ENCODE measurements around the gene HBD.

The HBD gene

DNA sequence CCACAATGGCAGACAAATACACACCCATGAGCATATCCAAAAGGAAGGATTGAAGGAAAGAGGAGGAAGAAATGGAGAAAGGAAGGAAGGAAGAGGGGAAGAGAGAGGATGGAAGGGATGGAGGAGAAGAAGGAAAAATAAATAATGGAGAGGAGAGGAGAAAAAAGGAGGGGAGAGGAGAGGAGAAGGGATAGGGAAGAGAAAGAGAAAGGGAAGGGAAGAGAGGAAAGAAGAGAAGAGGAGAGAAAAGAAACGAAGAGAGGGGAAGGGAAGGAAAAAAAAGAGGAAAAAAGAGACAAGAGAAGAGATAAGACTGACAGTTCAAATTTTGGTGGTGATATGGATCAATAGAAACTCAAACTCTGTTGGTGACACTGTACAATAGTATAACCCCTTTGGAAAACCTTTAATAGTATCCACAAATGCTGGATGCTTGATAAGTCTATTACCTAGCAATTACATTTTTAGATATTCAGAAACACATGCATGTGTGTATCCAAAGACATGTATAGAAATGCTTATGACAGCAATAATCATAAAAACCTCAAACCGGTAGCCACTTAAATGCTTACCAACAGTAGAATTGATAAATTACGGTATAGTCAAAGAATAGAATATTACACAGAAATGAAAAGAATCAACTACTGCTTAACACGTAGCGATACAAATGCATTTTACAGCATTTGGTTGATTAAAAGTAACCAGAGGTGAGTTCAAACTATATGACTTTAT, 1.2 kb upstream of the HBD start:
- TF ChIP-seq ZNF8 (CRISPR knock-in tag; IDR thresholded peaks at IDR 0.05) (no peak), POU6F1 (CRISPR knock-in tag; IDR thresholded peaks at IDR 0.05; ENCODE audit: borderline replicate concordance, low read depth) (no peak), ZC3H10 (CRISPR knock-in tag; IDR thresholded peaks at IDR 0.05) (no peak), ARNTL (CRISPR knock-in tag; IDR thresholded peaks at IDR 0.05; ENCODE audit: borderline replicate concordance, low read depth) (no peak), GLIS3 (CRISPR knock-in tag; IDR thresholded peaks at IDR 0.05) (no peak), ZNF70 (CRISPR knock-in tag; IDR thresholded peaks at IDR 0.05) (no peak), ZFP3 (CRISPR knock-in tag; IDR thresholded peaks at IDR 0.05) (no peak), ISL1 (CRISPR knock-in tag; IDR thresholded peaks at IDR 0.05) (no peak), PPARA (CRISPR knock-in tag; IDR thresholded peaks at IDR 0.05; ENCODE audit: borderline replicate concordance) (no peak), SNAI2 (CRISPR knock-in tag; IDR thresholded peaks at IDR 0.05) (no peak), BACH2 (CRISPR knock-in tag; IDR thresholded peaks at IDR 0.05; ENCODE audit: borderline replicate concordance) (no peak)
- TF ChIP-seq, protein P1, sequence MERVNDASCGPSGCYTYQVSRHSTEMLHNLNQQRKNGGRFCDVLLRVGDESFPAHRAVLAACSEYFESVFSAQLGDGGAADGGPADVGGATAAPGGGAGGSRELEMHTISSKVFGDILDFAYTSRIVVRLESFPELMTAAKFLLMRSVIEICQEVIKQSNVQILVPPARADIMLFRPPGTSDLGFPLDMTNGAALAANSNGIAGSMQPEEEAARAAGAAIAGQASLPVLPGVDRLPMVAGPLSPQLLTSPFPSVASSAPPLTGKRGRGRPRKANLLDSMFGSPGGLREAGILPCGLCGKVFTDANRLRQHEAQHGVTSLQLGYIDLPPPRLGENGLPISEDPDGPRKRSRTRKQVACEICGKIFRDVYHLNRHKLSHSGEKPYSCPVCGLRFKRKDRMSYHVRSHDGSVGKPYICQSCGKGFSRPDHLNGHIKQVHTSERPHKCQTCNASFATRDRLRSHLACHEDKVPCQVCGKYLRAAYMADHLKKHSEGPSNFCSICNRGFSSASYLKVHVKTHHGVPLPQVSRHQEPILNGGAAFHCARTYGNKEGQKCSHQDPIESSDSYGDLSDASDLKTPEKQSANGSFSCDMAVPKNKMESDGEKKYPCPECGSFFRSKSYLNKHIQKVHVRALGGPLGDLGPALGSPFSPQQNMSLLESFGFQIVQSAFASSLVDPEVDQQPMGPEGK (CRISPR knock-in tag; IDR thresholded peaks at IDR 0.05; ENCODE audit: borderline replicate concordance), result no peak
- TF ChIP-seq, protein P2, sequence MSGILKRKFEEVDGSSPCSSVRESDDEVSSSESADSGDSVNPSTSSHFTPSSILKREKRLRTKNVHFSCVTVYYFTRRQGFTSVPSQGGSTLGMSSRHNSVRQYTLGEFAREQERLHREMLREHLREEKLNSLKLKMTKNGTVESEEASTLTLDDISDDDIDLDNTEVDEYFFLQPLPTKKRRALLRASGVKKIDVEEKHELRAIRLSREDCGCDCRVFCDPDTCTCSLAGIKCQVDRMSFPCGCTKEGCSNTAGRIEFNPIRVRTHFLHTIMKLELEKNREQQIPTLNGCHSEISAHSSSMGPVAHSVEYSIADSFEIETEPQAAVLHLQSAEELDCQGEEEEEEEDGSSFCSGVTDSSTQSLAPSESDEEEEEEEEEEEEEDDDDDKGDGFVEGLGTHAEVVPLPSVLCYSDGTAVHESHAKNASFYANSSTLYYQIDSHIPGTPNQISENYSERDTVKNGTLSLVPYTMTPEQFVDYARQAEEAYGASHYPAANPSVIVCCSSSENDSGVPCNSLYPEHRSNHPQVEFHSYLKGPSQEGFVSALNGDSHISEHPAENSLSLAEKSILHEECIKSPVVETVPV (CRISPR knock-in tag; IDR thresholded peaks at IDR 0.05), result no peak
- no peak for ATAC-seq

- ATAC-seq, result no peak
- TF ChIP-seq RARB (CRISPR knock-in tag; IDR thresholded peaks at IDR 0.05) (no peak), ARNTL (CRISPR knock-in tag; IDR thresholded peaks at IDR 0.05; ENCODE audit: borderline replicate concordance, low read depth) (no peak), POU6F1 (CRISPR knock-in tag; IDR thresholded peaks at IDR 0.05; ENCODE audit: borderline replicate concordance, low read depth) (no peak), TSHZ2 (CRISPR knock-in tag; IDR thresholded peaks at IDR 0.05) (no peak), TCF4 (CRISPR knock-in tag; IDR thresholded peaks at IDR 0.05; ENCODE audit: borderline replicate concordance) (no peak), ZNF565 (CRISPR knock-in tag; conservative IDR thresholded peaks at IDR 0.05; ENCODE audit: low read depth) (no peak)
- TF ChIP-seq, protein P1 (CRISPR knock-in tag; IDR thresholded peaks at IDR 0.05; ENCODE audit: borderline replicate concordance), result no peak
Observed at GRCh38 chr11:5233307-5233706, 976 bp downstream of the HBD start.

GRCh38 chr11:5232821-5233220, 1.5 kb downstream of the HBD start:
- ATAC-seq, result no peak
- TF ChIP-seq CSDC2 (CRISPR knock-in tag; IDR thresholded peaks at IDR 0.05), result no peak
- no peak for TF ChIP-seq TOX (CRISPR knock-in tag; IDR thresholded peaks at IDR 0.05; ENCODE audit: borderline replicate concordance)
- TF ChIP-seq TSHZ2 (CRISPR knock-in tag; IDR thresholded peaks at IDR 0.05), result no peak
- TF ChIP-seq BACH2 (CRISPR knock-in tag; IDR thresholded peaks at IDR 0.05; ENCODE audit: borderline replicate concordance), result no peak
- TF ChIP-seq, protein P1 (CRISPR knock-in tag; IDR thresholded peaks at IDR 0.05; ENCODE audit: borderline replicate concordance), result no peak
- TF ChIP-seq RARB (CRISPR knock-in tag; IDR thresholded peaks at IDR 0.05), result no peak
- no peak for TF ChIP-seq ZFP30 (CRISPR knock-in tag; IDR thresholded peaks at IDR 0.05)
- TF ChIP-seq ZNF565 (CRISPR knock-in tag; conservative IDR thresholded peaks at IDR 0.05; ENCODE audit: low read depth), result no peak

Data from SK-N-SH treated with all-trans-retinoic acid at 6 μM for 48 hours (cell line).